ENCODE results near the gene ARF3.

- TF ChIP-seq CTCF (conservative IDR thresholded peaks at IDR 0.05; ENCODE audit: low read length) (no peak), EZH2phosphoT487 (IDR thresholded peaks at IDR 0.05; ENCODE audit: borderline replicate concordance) (no peak)
Observed at GRCh38 chr12:48907245-48907644, 50.0 kb downstream of the ARF3 start.
